HG02852 (cell line): ENCODE results near the gene OLFML2B.
"Not testable (repeated sequence)": the region's sequence is repeated elsewhere in the genome, so short reads cannot be mapped to it uniquely, and the experiment has no call there.

ENCODE experiments used
- ATAC-seq: cut with Tn5 transposase; IDR thresholded peaks from one replicate; pipeline ENCODE4 v1.9.1; 2021; ENCODE audit warnings: mild to moderate bottlenecking, moderate library complexity; ENCODE audit not compliant: unreplicated experiment

The OLFML2B gene

GRCh38 chr1:162036163-162036562 lies 12.5 kb upstream of the OLFML2B start:
- ATAC-seq = no peak

GRCh38 chr1:162035241-162035640 lies 11.6 kb upstream of the OLFML2B start:
- no peak for ATAC-seq

- ATAC-seq = no peak
Observed at GRCh38 chr1:162033428-162033827, 9.8 kb upstream of the OLFML2B start.

- ATAC-seq = no peak
Observed at GRCh38 chr1:162030759-162031280, 7.2 kb upstream of the OLFML2B start.

DNA sequence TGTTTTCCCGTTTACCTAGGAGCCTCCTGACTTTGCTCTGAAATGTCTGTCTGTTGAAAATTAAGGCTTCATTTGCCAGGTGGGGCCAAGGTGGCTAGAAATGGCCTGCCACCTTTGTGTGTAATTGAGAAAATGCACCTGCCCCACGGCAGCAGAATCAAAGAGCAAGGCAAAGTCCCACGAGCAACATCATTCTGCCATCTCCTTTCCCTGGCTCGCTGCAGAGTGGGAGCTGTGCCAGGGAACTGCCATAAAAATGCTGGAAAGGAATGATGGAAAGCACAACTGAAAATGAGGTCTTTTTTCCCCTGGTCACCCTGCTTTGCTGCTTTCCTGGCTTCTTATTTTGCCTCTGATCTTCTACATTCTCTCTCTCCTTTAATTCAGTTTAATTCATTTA lies 5.5 kb upstream of the OLFML2B start:
- no peak for ATAC-seq

- no peak for ATAC-seq
Observed at GRCh38 chr1:162028726-162029125, 5.1 kb upstream of the OLFML2B start.

DNA sequence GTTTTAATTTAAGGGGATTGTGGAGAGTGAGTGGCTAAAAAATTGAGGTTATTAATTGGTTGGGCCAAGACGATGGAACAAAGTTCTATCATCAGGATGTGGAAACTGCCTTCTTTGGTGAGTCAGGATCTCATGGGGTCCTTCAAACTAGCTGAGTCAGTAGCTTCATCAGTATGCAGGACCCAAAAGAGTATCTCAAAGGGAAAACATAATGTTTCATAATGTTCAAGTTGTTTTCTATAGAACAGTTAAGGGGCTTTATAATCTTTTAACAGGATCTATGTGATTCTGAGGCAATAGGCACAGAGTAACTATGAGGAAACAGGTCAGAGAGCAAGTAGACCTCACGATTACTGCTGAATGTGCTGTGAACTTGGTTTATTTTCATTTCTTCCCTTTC lies 3.2 kb upstream of the OLFML2B start:
- no peak for ATAC-seq

GRCh38 chr1:162025541-162025940 lies 1.9 kb upstream of the OLFML2B start:
- ATAC-seq = no peak

- ATAC-seq = no peak
Observed at GRCh38 chr1:162023181-162023546, 505 bp downstream of the OLFML2B start.

GRCh38 chr1:162022626-162023025 lies 1.0 kb downstream of the OLFML2B start:
- ATAC-seq = no peak

DNA sequence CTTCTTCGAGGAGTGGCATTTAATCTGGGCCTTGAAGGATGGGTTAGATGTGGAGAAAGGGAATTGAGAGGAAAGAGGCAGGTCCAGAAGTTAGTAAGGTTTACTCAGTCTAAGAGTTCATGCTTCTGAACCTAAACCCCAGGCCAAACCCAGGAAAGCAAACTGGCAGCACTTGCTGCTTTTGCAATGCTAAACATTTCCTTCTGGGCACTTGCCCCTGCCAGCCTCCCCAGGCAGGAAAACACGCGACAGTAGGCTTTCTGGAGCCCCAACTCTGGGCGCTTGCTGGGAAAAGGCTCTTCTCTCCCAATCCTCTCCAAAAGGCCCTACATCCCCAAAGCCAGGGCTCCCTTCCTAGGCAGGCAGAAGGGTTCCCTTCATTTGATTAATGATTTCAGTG lies 2.5 kb downstream of the OLFML2B start:
- ATAC-seq = no peak

- ATAC-seq = no peak
Observed at GRCh38 chr1:162020150-162020549, 3.5 kb downstream of the OLFML2B start.

DNA sequence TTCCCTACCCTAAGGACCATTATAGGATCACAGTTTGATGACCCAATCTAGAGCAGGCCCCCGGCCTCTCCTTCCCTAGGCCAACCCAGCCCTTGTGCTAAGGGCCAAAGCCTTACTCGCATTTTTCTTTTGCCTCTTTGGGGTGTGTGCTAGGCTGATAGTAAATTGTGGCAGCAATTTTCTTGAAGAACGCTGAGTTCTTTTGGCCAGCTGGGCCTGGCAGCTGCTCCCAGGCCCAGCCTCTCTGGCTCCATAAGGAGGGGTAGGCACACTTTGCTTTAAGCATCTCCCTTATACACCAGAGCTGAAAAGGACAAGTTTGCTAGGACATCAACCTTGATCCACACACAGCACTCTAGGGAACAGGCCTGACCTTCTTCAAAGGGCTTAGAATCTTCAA lies 4.2 kb downstream of the OLFML2B start:
- no peak for ATAC-seq

DNA sequence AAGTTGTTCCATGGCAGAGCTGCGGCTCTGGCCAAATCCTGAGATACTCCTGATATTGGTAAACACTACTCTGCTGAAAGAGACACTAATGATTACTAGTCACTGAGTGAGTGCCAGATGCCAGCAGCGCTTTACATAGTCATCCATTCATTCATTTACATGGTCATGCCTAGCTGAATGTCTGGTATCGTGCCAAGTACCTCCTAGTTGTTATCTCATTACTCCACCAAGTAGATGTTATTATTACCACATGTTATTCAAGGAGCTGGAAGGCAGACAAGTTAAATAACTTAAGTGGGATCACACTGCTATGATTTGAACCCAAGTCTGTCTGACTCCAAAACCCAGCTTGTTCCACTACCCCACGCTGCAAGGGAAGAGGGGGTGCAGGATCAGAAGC lies 4.7 kb downstream of the OLFML2B start:
- no peak for ATAC-seq

DNA sequence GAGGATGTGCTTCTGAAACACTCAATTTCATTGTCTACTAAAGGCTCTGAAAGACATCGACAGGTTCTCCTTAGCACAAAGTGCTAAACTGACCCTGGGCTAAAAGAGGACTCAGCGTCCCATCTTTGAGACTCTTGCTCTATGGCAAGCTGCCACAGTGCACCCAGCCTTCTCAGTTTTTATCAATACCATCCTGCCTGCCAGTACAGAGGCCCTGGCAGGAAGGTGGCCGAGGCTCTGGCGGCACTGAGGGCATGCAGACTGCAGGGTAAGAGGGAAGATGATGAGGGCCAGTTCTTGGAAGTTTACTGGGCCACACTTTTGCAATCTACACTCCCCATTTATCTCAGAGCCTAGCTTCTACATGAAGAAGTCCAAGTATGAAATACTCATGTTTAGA lies 5.3 kb downstream of the OLFML2B start:
- ATAC-seq = no peak

GRCh38 chr1:162017791-162018190 lies 5.9 kb downstream of the OLFML2B start:
- not testable (repeated sequence) for ATAC-seq

DNA sequence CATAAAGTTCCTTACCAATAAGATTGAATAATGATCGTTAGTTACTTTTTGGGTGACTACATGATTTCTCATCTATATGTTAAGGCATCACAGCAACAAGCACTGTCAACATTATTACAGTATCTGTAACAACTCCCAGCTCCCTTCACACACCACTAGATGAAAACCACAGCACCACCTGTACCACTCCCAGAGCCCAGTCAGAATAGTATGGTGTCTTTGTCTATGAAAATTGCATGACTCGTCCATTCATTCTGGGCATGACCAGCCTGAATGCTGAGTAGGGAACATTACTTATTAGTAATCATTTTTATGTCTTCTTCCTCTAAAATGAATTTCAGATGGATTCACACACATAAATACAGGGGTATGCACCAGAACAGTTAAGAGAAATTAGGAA lies 7.0 kb downstream of the OLFML2B start:
- ATAC-seq = no peak

- ATAC-seq = no peak
Observed at GRCh38 chr1:162015196-162015595, 8.5 kb downstream of the OLFML2B start.

DNA sequence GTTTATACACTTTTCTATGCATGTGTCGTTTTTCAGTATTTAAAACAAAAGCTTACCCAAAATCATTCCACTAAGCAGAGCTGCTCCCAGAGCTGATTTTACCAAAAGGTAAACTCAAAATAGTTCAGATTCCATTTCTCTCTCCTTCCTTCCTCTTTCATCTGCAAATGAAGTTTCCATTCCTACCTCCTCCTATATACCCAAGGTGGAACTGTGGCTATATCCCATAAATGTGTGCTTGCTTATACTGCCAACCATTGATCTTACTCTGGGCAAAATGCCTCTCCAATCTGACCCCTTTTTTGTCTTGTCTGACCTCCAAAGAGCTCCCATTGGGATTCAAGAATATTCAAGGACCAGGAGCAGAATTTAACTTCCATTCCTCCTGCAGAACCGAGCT lies 9.5 kb downstream of the OLFML2B start:
- ATAC-seq = no peak

DNA sequence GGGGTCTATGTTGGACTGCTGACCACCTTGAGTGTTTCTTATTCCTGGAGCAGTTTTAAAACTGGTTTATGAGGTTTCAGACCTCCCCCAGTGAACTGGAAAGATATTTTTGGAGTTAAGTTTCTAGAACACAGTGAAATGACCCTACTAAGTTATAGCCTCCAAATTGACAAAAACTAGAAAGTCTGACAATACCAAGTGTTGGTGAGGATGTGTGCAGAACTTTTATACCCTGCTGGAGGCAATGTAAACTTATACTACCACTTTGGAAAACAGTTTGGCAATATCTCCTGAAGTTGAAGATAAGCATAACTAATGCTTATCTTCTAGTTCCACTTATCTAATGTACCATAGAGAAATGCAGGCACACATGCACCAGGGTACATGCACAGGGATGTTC lies 10.4 kb downstream of the OLFML2B start:
- ATAC-seq = no peak

DNA sequence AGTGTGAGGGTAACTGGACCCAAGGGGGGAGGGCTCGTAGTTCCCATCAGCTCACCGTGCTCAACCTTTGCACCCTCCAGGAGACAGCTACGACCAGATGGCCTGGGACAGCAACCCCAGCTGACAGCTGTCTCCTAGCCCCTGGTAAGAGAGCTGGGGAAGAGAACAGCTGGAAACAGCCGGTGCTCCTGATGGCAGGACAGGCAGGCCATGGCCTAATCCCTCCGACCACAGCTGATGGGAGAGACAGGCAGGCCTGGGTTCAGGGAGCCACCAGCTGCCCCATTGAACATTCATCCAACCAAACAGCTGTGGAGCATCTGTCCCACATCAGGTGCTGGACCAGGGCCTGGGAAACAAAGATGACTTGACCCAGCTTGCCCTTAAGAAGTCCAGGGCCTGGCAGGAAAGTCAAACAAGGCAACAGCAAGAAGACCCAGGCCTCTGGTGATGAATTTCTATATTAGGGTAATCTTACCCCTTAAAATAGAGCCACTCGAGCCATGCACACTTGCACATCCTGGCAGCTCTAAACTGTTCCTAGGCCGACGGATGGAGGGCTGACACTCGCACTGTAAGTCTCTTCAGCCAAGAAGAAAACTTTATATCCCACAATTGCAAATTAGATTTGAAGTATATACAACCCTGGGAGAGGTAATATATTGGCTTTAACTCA lies 12.2 kb downstream of the OLFML2B start:
- ATAC-seq = no peak

DNA sequence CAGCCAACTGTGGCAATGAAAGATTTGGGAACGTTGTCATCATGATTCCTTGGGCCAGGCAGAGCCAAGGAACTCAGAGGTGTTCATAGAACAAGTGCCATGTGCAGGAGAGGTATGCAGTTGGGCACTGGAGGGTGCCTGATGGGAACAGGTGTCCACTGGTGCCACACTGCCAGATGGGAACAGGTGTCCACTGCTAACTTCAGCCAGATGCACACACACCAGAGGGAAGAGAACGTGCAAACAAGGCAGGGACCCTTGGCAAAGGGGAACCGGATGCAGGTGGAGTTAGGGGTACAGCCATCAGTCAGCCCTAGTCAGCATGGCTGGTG lies 13.5 kb downstream of the OLFML2B start:
- no peak for ATAC-seq

- ATAC-seq = no peak
Observed at GRCh38 chr1:162009501-162010174, 14.0 kb downstream of the OLFML2B start.
